Endothelial cell of umbilical vein (primary cell): ENCODE results near the gene NUDT2. TPM values are rescaled to one million over a fixed set of nuclear protein-coding genes. Genes with fewer than 3 reads are reported as not detected.

Source experiments
- BruUV-seq: library from RNA; stranded (reverse); fragments of 400-500 nt; replicated peaks from 2 replicates; lab custom pipeline; 2021; lab: Mats Ljungman, UMichigan
- CTCF ChIA-PET: fragments of 300-600, 350-600 bp; sonication (Branson Sonifier 250); formaldehyde crosslinking; loops from one replicate; lab custom pipeline; 2021; ENCODE audit warnings: antibody characterized with exemption, inconsistent platforms; lab: Charles Lee
- POLR2A ChIA-PET: fragments of 300-600, 350-600 bp; sonication (Branson Sonifier 250); formaldehyde crosslinking; loops from one replicate; lab custom pipeline; 2021; ENCODE audit warnings: antibody characterized with exemption, inconsistent platforms; lab: Charles Lee
- DNase-seq: peaks from one replicate; pipeline ENCODE4 v3.0.0-alpha.2; 2011; ENCODE audit warnings: low read depth, low spot score
- FAIRE-seq: peaks from 2 replicates; lab custom pipeline; 2011; peaks lifted over from hg19 to GRCh38; lab: Jason Lieb, UNC
- H2AFZ ChIP-seq: 2 replicates; pipeline ENCODE4 v1.6.0; 2012; ENCODE audit warnings: low read depth, low read length, control low read depth, inconsistent platforms
- H3K27ac ChIP-seq: 2 replicates; pipeline ENCODE4 v1.5.1; 2011; ENCODE audit warnings: low read depth, mild to moderate bottlenecking, control low read depth, low read length, moderate library complexity; ENCODE audit not compliant: insufficient read depth
- H3K27me3 ChIP-seq, 2 experiments: 2 replicates each; pipeline versions ENCODE4 v1.6.0 to v1.6.1; 2011; ENCODE audit warnings: low read length in 2 of 2, mixed read lengths in 1 of 2; ENCODE audit not compliant: control insufficient read depth in 2 of 2, insufficient read depth in 2 of 2
- H3K36me3 ChIP-seq, 2 experiments: 2 replicates in 1 of 2; 3 replicates in 1 of 2; pipeline ENCODE4 v1.5.1; 2011; ENCODE audit warnings: low read length in 2 of 2, mild to moderate bottlenecking in 1 of 2, moderate library complexity in 1 of 2; ENCODE audit not compliant: control insufficient read depth in 2 of 2, insufficient read depth in 2 of 2; ENCODE audit errors: extremely low read depth in 1 of 2
- H3K4me1 ChIP-seq: 3 replicates; pipeline ENCODE4 v1.5.1; 2011; ENCODE audit warnings: mild to moderate bottlenecking, low read length; ENCODE audit not compliant: control insufficient read depth, insufficient read depth; ENCODE audit errors: extremely low read depth
- H3K4me2 ChIP-seq: 2 replicates; pipeline ENCODE4 v1.6.1; 2011; ENCODE audit warnings: low read length, control low read depth, mixed read lengths; ENCODE audit not compliant: insufficient read depth
- H3K4me3 ChIP-seq, 3 experiments: fragments of 200-600 bp in 1 of 3; sonication (generic), shearing (Covaris generic) in 1 of 3; replicated peaks in 1 of 3; 2 replicates each; pipeline ENCODE4 v1.5.1; 2011 to 2016; ENCODE audit warnings: control low read depth in 3 of 3, low read length in 3 of 3, mild to moderate bottlenecking in 2 of 3, inconsistent platforms in 1 of 3, low read depth in 1 of 3, moderate library complexity in 1 of 3; ENCODE audit not compliant: insufficient read depth in 1 of 3
- H3K79me2 ChIP-seq: 2 replicates; pipeline ENCODE4 v1.6.0; 2012; ENCODE audit warnings: low read length, inconsistent platforms; ENCODE audit not compliant: control insufficient read depth, insufficient read depth
- H3K9ac ChIP-seq: replicated peaks from 2 replicates; pipeline ENCODE3; 2011; ENCODE audit warnings: low read length, control low read depth; ENCODE audit not compliant: insufficient read depth; ENCODE audit errors: extremely low read depth
- H3K9me1 ChIP-seq: replicated peaks from 3 replicates; pipeline ENCODE4 v1.6.0; 2011; ENCODE audit warnings: mild to moderate bottlenecking, low read length; ENCODE audit not compliant: control insufficient read depth, insufficient read depth; ENCODE audit errors: extremely low read depth
- H3K9me3 ChIP-seq: replicated peaks from 2 replicates; pipeline ENCODE4 v1.5.1; 2012; ENCODE audit warnings: low read length, inconsistent platforms; ENCODE audit not compliant: control insufficient read depth, insufficient read depth
- H4K20me1 ChIP-seq: replicated peaks from 2 replicates; pipeline ENCODE3; 2011; ENCODE audit warnings: mild to moderate bottlenecking, low read length; ENCODE audit not compliant: control insufficient read depth, insufficient read depth; ENCODE audit errors: extremely low read depth
- EZH2 ChIP-seq: IDR thresholded peaks from 2 replicates; pipeline ENCODE4 v1.6.1; 2012; ENCODE audit warnings: borderline replicate concordance, low read depth, mild to moderate bottlenecking, moderate library complexity, low read length, inconsistent platforms; ENCODE audit not compliant: severe bottlenecking
- MYC ChIP-seq: IDR thresholded peaks from one replicate; pipeline ENCODE4 v1.6.1; 2011; ENCODE audit warnings: mild to moderate bottlenecking, low read depth, low read length
- POLR2AphosphoS5 ChIP-seq: IDR thresholded peaks from 2 replicates; pipeline ENCODE4 v1.6.1; 2012; ENCODE audit warnings: low read depth, mild to moderate bottlenecking, control low read depth, low read length, moderate library complexity; ENCODE audit not compliant: insufficient read depth
- dilution Hi-C: fragments of 300-500 bp; cut with MboI; formaldehyde crosslinking; loops from one replicate; pipeline ENCODE4 v1.15.0; 2019; ENCODE audit warnings: low sequenced_read_pairs; ENCODE audit not compliant: extremely low pct_ligation_motif_present
- intact Hi-C: fragments of 100-400 bp; cut with micrococcal nuclease; formaldehyde crosslinking; loops from one replicate; pipeline ENCODE4 v1.10.0; 2022
- polyA plus RNA-seq, 4 experiments: library from polyadenylated mRNA; depleted of rRNA in 3 of 4; stranded (reverse) in 3 of 4; unstranded in 1 of 4; fragments of >200 nt; gene quantifications; 2 replicates each; pipeline versions ENCODE4 v1.2.1 to v1.2.3, GENCODE V29; 2011 to 2012; ENCODE audit warnings: missing spikeins in 1 of 4
- total RNA-seq: library from RNA; stranded (reverse); gene quantifications from 2 replicates; pipeline ENCODE4 v1.2.3, GENCODE V29; 2021

The NUDT2 gene
- total and polyA plus RNA-seq, 2 donors (not counting 3 experiments of a cell fraction or from before 2014, with no cell fraction given): 25.1 to 45.2 TPM

DNA sequence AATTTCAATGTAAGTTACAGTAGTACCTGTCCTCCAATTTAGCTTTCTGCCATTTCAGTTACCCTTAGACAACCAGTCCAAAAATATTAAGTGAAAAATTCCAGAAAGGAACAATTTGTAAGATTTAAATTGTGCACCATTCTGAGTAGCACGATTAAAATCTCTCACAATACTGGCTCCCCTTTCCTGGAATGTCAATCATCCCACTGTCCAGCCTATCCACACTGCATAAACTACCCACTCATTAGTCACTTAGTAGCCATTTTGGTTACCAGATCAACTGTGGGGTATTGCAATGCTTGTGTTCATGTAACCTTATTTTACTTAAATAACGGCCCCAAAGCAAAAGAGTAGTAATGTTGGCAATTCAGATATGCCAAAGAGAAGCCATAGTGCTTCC lies 11.9 kb upstream of the NUDT2 start:
- H3K27ac ChIP-seq: no peak overlapping the region
- no peaks in the 10 kb centered on the region for H3K4me1 ChIP-seq
- no peak for TF ChIP-seq MYC
- no peaks in the 10 kb centered on the region for H3K9me1 ChIP-seq
- H3K9me3 ChIP-seq: no peaks in the 10 kb centered on the region
- peaks cover 4% of the 10 kb centered on the region for H3K79me2 ChIP-seq
- intact Hi-C loops: no loop called here
- no peak overlapping the region for H3K4me2 ChIP-seq
- dilution Hi-C loops: no loop called here
- FAIRE-seq (no peak), DNase-seq (no peak)
- H3K27me3 ChIP-seq: no peaks in the 10 kb centered on the region
- no peak overlapping the region for H3K4me3 ChIP-seq
- no peak overlapping the region for H2AFZ ChIP-seq
- H3K9ac ChIP-seq: no peak overlapping the region
- ChIA-PET POLR2A (no interaction called here), CTCF (no interaction called here)
- BruUV-seq: no TSS peak
- no peaks in the 10 kb centered on the region for H4K20me1 ChIP-seq
- H3K36me3 ChIP-seq: no peaks in the 10 kb centered on the region

- CTCF ChIA-PET: no interaction called here
Measured at GRCh38 chr9:34318163-34318790, 11.1 kb upstream of the NUDT2 start.

More at GRCh38 chr9:34318163-34318790, 11.1 kb upstream of the NUDT2 start:
- no peaks in the 10 kb centered on the region for H4K20me1 ChIP-seq
- FAIRE-seq (no peak), DNase-seq (no peak)
- no peak overlapping the region for H3K27ac ChIP-seq
- intact Hi-C loops (no loop called here), dilution Hi-C loops (no loop called here)
- no peaks in the 10 kb centered on the region for H3K9me3 ChIP-seq
- POLR2A ChIA-PET: no interaction called here
- H2AFZ ChIP-seq: no peak overlapping the region
- BruUV-seq: no TSS peak
- H3K9me1 ChIP-seq: no peaks in the 10 kb centered on the region
- H3K79me2 ChIP-seq: peaks cover 4% of the 10 kb centered on the region
- TF ChIP-seq EZH2 (no peak), POLR2AphosphoS5 (no peak), MYC (no peak)
- no peak overlapping the region for H3K9ac ChIP-seq
- H3K4me2 ChIP-seq: no peak overlapping the region
- no peak overlapping the region for H3K4me3 ChIP-seq
- H3K27me3 ChIP-seq: no peaks in the 10 kb centered on the region
- no peaks in the 10 kb centered on the region for H3K36me3 ChIP-seq
- H3K4me1 ChIP-seq: no peaks in the 10 kb centered on the region
